Measurements from ENCODE around the gene RIPK1.

The RIPK1 gene

GRCh38 chr6:3079682-3080081 lies 11.4 kb downstream of the RIPK1 start:
- no peak for DNase-seq (ENCODE audit: low read depth in 2 of 3, low spot score in 2 of 3)

GRCh38 chr6:3081960-3082359 lies 13.7 kb downstream of the RIPK1 start:
- DNase-seq (ENCODE audit: low read depth in 2 of 3, low spot score in 2 of 3), result no peak

GRCh38 chr6:3085074-3085473 lies 16.8 kb downstream of the RIPK1 start:
- no peak for DNase-seq (ENCODE audit: low read depth in 2 of 3, low spot score in 2 of 3)

- DNase-seq (ENCODE audit: low read depth in 2 of 3, low spot score in 2 of 3), result no peak
Observed at GRCh38 chr6:3086282-3086946, 18.1 kb downstream of the RIPK1 start.

- DNase-seq (ENCODE audit: low read depth in 2 of 3, low spot score in 2 of 3), result no peak
Observed at GRCh38 chr6:3088446-3088845, 20.2 kb downstream of the RIPK1 start.

- no peak for DNase-seq (ENCODE audit: low read depth in 2 of 3, low spot score in 2 of 3)
Observed at GRCh38 chr6:3088968-3089367, 20.7 kb downstream of the RIPK1 start.

- DNase-seq (ENCODE audit: low read depth in 2 of 3, low spot score in 2 of 3), result no peak
Observed at GRCh38 chr6:3090013-3090412, 21.7 kb downstream of the RIPK1 start.

GRCh38 chr6:3094815-3095214 lies 26.5 kb downstream of the RIPK1 start:
- no peak for DNase-seq (ENCODE audit: low read depth in 2 of 3, low spot score in 2 of 3)

GRCh38 chr6:3102875-3103274 lies 34.6 kb downstream of the RIPK1 start:
- DNase-seq (ENCODE audit: low read depth in 2 of 3, low spot score in 2 of 3), result no peak

GRCh38 chr6:3108746-3109414 lies 40.6 kb downstream of the RIPK1 start:
- no peak for DNase-seq (ENCODE audit: low read depth in 2 of 3, low spot score in 2 of 3)

- no peak for DNase-seq (ENCODE audit: low read depth in 2 of 3, low spot score in 2 of 3)
Observed at GRCh38 chr6:3109761-3110160, 41.5 kb downstream of the RIPK1 start.

GRCh38 chr6:3114377-3114776 lies 46.1 kb downstream of the RIPK1 start:
- DNase-seq (ENCODE audit: low read depth in 2 of 3, low spot score in 2 of 3), result no peak

GRCh38 chr6:3117912-3118352 lies 49.6 kb downstream of the RIPK1 start:
- DNase-seq (ENCODE audit: low read depth in 2 of 3, low spot score in 2 of 3), result no peak

- peak; percentile 99 to 100 (median 99) for DNase-seq (ENCODE audit: low read depth in 2 of 3, low spot score in 2 of 3)
Observed at GRCh38 chr6:3118353-3119039, 50.2 kb downstream of the RIPK1 start, which contains the start of gene BPHL. Gene BPHL, plus strand, starts transcription at chr6:3118711. Its CDS starts 30 bp downstream, at chr6:3118741.

GRCh38 chr6:3119040-3119723 lies 50.9 kb downstream of the RIPK1 start:
- DNase-seq (ENCODE audit: low read depth in 2 of 3, low spot score in 2 of 3), result no peak

- DNase-seq (ENCODE audit: low read depth in 2 of 3, low spot score in 2 of 3), result no peak
Observed at GRCh38 chr6:3120765-3121089, 52.4 kb downstream of the RIPK1 start.

GRCh38 chr6:3122823-3123182 lies 54.5 kb downstream of the RIPK1 start:
- no peak for DNase-seq (ENCODE audit: low read depth in 2 of 3, low spot score in 2 of 3)

GRCh38 chr6:3124667-3125066 lies 56.4 kb downstream of the RIPK1 start:
- DNase-seq (ENCODE audit: low read depth in 2 of 3, low spot score in 2 of 3), result no peak

GRCh38 chr6:3125815-3126214 lies 57.5 kb downstream of the RIPK1 start:
- DNase-seq (ENCODE audit: low read depth in 2 of 3, low spot score in 2 of 3), result no peak

GRCh38 chr6:3128356-3129108 lies 60.2 kb downstream of the RIPK1 start:
- no peak for DNase-seq (ENCODE audit: low read depth in 2 of 3, low spot score in 2 of 3)

GRCh38 chr6:3131695-3132094 lies 63.4 kb downstream of the RIPK1 start:
- no peak for DNase-seq (ENCODE audit: low read depth in 2 of 3, low spot score in 2 of 3)

Measured in activated CD8-positive, alpha-beta memory T cell treated with anti-CD3 and anti-CD28 coated beads for 48 hours (primary cell).